ENCODE measurements around the gene GPR153. TPM values are rescaled to one million over a fixed set of nuclear protein-coding genes. Genes with fewer than 3 reads are reported as not detected.

Gene GPR153
- total and polyA plus RNA-seq, 2 donors from 2014 or later = 1.1 to 8.6 TPM

GRCh38 chr1:6202256-6202655, 58.6 kb downstream of the GPR153 start:
- DNase-seq = peak in 1 of 5 donors; percentile 15
- no peak for TF ChIP-seq CTCF (IDR thresholded peaks at IDR 0.05; ENCODE audit: borderline replicate concordance, extremely low read depth, insufficient read depth)
- Histone ChIP-seq H3K9ac (ENCODE audit: low read length in 3 of 3) (no peak overlapping the region), H3K9me3 (ENCODE audit: control insufficient read depth in 2 of 3, insufficient read depth in 1 of 3, low read length in 3 of 3) (no peaks in the 10 kb centered on the region), H3K27me3 (ENCODE audit: control insufficient read depth, insufficient read depth, low read length) (no peaks in the 10 kb centered on the region), H3K36me3 (ENCODE audit: control insufficient read depth in 2 of 3, insufficient read depth in 3 of 3, low read length in 3 of 3) (no peaks in the 10 kb centered on the region), H3K4me1 (ENCODE audit: control insufficient read depth in 2 of 3, insufficient read depth in 2 of 3, low read depth in 1 of 3, low read length in 3 of 3) (peaks cover 0 to 18% (median 10%) of the 10 kb centered on the region in 3 donors), H3K27ac (ENCODE audit: low read depth in 2 of 2, low read length in 2 of 2) (no peak overlapping the region), H3K4me3 (ENCODE audit: low read length in 3 of 3) (no peak overlapping the region)
- no peak for FAIRE-seq
- intact Hi-C loops (cut with DNase I) = no loop called here

- no peaks in the 10 kb centered on the region for H3K27me3 ChIP-seq (ENCODE audit: control insufficient read depth, insufficient read depth, low read length)
- peak overlapping the region in 2 of 3 donors; percentile 43 to 60 for H3K9ac ChIP-seq (ENCODE audit: low read length in 3 of 3)
- no peaks in the 10 kb centered on the region for H3K9me3 ChIP-seq (ENCODE audit: control insufficient read depth in 2 of 3, insufficient read depth in 1 of 3, low read length in 3 of 3)
- TF ChIP-seq CTCF (IDR thresholded peaks at IDR 0.05; ENCODE audit: borderline replicate concordance, extremely low read depth, insufficient read depth) = no peak
- FAIRE-seq (no peak), DNase-seq (peak in 1 of 5 donors; percentile 28)
- peak overlapping the region in 1 of 2 donors; percentile 12 for H3K27ac ChIP-seq (ENCODE audit: low read depth in 2 of 2, low read length in 2 of 2)
- peak overlapping the region; percentile 66 to 95 (median 91) for H3K4me3 ChIP-seq (ENCODE audit: low read length in 3 of 3)
- intact Hi-C loops (cut with DNase I) = no loop called here
- H3K4me1 ChIP-seq (ENCODE audit: control insufficient read depth in 2 of 3, insufficient read depth in 2 of 3, low read depth in 1 of 3, low read length in 3 of 3) = peaks cover 0 to 18% (median 10%) of the 10 kb centered on the region in 3 donors
- peaks cover 0 to 10% (median 0%) of the 10 kb centered on the region in 3 donors for H3K36me3 ChIP-seq (ENCODE audit: control insufficient read depth in 2 of 3, insufficient read depth in 3 of 3, low read length in 3 of 3)
These were observed 60.6 kb downstream of the GPR153 start for GRCh38 chr1:6200188-6200809.

GRCh38 chr1:6199298-6200187, 61.4 kb downstream of the GPR153 start, which contains the start of gene RPL22:
RPL22 (minus strand) TSS chr1:6199595; CDS start chr1:6199573, 22 bp downstream.
- H3K36me3 ChIP-seq (ENCODE audit: control insufficient read depth in 2 of 3, insufficient read depth in 3 of 3, low read length in 3 of 3) = peaks cover 0 to 10% (median 0%) of the 10 kb centered on the region in 3 donors
- peak; percentile 18 for TF ChIP-seq CTCF (IDR thresholded peaks at IDR 0.05; ENCODE audit: borderline replicate concordance, extremely low read depth, insufficient read depth)
- H3K4me1 ChIP-seq (ENCODE audit: control insufficient read depth in 2 of 3, insufficient read depth in 2 of 3, low read depth in 1 of 3, low read length in 3 of 3) = peaks cover 0 to 14% (median 10%) of the 10 kb centered on the region in 3 donors
- intact Hi-C loops (cut with DNase I) = no loop called here
- H3K27ac ChIP-seq (ENCODE audit: low read depth in 2 of 2, low read length in 2 of 2) = peak within 1 kb of the TSS; percentile 17 to 77
- peak within 1 kb of the TSS; percentile 74 to 92 (median 88) for H3K9ac ChIP-seq (ENCODE audit: low read length in 3 of 3)
- peak; percentile 90 for FAIRE-seq
- peak; percentile 98 to 100 (median 99) for DNase-seq
- H3K4me3 ChIP-seq (ENCODE audit: low read length in 3 of 3) = peak within 1 kb of the TSS; percentile 90 to 95 (median 91)
- H3K9me3 ChIP-seq (ENCODE audit: control insufficient read depth in 2 of 3, insufficient read depth in 1 of 3, low read length in 3 of 3) = no peaks in the 10 kb centered on the region
- no peaks in the 10 kb centered on the region for H3K27me3 ChIP-seq (ENCODE audit: control insufficient read depth, insufficient read depth, low read length)
